A172 (cell line): ENCODE results near the gene SEC16B. TPM values are rescaled to one million over a fixed set of nuclear protein-coding genes. Genes with fewer than 3 reads are reported as not detected.

ENCODE experiments used
- DNase-seq: peaks from one replicate; pipeline ENCODE4 v3.0.0-alpha.2; 2015; ENCODE audit warnings: low spot score
- total RNA-seq: library from RNA; depleted of rRNA; stranded (reverse); fragments of >200 nt; shearing (Covaris generic); gene quantifications from 2 replicates; pipeline ENCODE4 v1.2.3, GENCODE V29; 2014

The SEC16B gene
- total RNA-seq, 1 experiment from 2014 or later = 0.19 TPM

GRCh38 chr1:177941976-177942375 lies 27.9 kb downstream of the SEC16B start:
- DNase-seq = no peak

- no peak for DNase-seq
Measured at GRCh38 chr1:177940682-177941081, 29.2 kb downstream of the SEC16B start.

GRCh38 chr1:177937931-177938330 lies 31.9 kb downstream of the SEC16B start:
- no peak for DNase-seq

GRCh38 chr1:177937174-177937770 lies 32.6 kb downstream of the SEC16B start:
- DNase-seq = no peak

- no peak for DNase-seq
Measured at GRCh38 chr1:177935638-177936415, 34.0 kb downstream of the SEC16B start.

- DNase-seq = no peak
Measured at GRCh38 chr1:177934927-177935326, 34.9 kb downstream of the SEC16B start.

GRCh38 chr1:177934461-177934860 lies 35.4 kb downstream of the SEC16B start:
- no peak for DNase-seq

GRCh38 chr1:177933881-177934280 lies 36.0 kb downstream of the SEC16B start:
- no peak for DNase-seq

- no peak for DNase-seq
Measured at GRCh38 chr1:177932123-177932522, 37.7 kb downstream of the SEC16B start.

- DNase-seq = no peak
Measured at GRCh38 chr1:177928952-177929351, 40.9 kb downstream of the SEC16B start.

- no peak for DNase-seq
Measured at GRCh38 chr1:177928194-177928593, 41.7 kb downstream of the SEC16B start.

GRCh38 chr1:177927021-177927596 lies 42.7 kb downstream of the SEC16B start:
- peak; percentile 67 for DNase-seq

GRCh38 chr1:177926201-177926600 lies 43.7 kb downstream of the SEC16B start:
- DNase-seq = no peak

GRCh38 chr1:177925006-177925405 lies 44.9 kb downstream of the SEC16B start:
- no peak for DNase-seq

- DNase-seq = no peak
Measured at GRCh38 chr1:177923441-177923840, 46.4 kb downstream of the SEC16B start.

- no peak for DNase-seq
Measured at GRCh38 chr1:177922209-177922608, 47.6 kb downstream of the SEC16B start.

- DNase-seq = no peak
Measured at GRCh38 chr1:177921590-177921989, 48.3 kb downstream of the SEC16B start.

- DNase-seq = no peak
Measured at GRCh38 chr1:177920091-177920490, 49.8 kb downstream of the SEC16B start.

- no peak for DNase-seq
Measured at GRCh38 chr1:177915641-177916040, 54.2 kb downstream of the SEC16B start.

GRCh38 chr1:177914603-177915002 lies 55.3 kb downstream of the SEC16B start:
- DNase-seq = no peak

- DNase-seq = peak; percentile 28
Measured at GRCh38 chr1:177913762-177914540, 55.9 kb downstream of the SEC16B start.

- DNase-seq = no peak
Measured at GRCh38 chr1:177912991-177913390, 56.9 kb downstream of the SEC16B start.
